NB4 (cell line): ENCODE data around the gene RNASE8.

Experiments used
- MYC ChIP-seq: IDR thresholded peaks from 2 replicates; pipeline ENCODE4 v1.6.1; 2011; ENCODE audit warnings: low read depth, low read length
- POLR2A ChIP-seq: IDR thresholded peaks from 2 replicates; pipeline ENCODE4 v1.6.1; 2011; ENCODE audit warnings: mild to moderate bottlenecking; ENCODE audit not compliant: insufficient read length; ENCODE audit errors: extremely low read depth
- TF ChIP-seq, protein P1 (sequence below): IDR thresholded peaks from one replicate; pipeline ENCODE4 v1.5.1; 2012; ENCODE audit warnings: low read depth, low read length
- TF ChIP-seq, protein P2 (sequence below): IDR thresholded peaks from 2 replicates; pipeline ENCODE4 v1.6.1; 2011; ENCODE audit warnings: low read depth, low read length

DNA sequence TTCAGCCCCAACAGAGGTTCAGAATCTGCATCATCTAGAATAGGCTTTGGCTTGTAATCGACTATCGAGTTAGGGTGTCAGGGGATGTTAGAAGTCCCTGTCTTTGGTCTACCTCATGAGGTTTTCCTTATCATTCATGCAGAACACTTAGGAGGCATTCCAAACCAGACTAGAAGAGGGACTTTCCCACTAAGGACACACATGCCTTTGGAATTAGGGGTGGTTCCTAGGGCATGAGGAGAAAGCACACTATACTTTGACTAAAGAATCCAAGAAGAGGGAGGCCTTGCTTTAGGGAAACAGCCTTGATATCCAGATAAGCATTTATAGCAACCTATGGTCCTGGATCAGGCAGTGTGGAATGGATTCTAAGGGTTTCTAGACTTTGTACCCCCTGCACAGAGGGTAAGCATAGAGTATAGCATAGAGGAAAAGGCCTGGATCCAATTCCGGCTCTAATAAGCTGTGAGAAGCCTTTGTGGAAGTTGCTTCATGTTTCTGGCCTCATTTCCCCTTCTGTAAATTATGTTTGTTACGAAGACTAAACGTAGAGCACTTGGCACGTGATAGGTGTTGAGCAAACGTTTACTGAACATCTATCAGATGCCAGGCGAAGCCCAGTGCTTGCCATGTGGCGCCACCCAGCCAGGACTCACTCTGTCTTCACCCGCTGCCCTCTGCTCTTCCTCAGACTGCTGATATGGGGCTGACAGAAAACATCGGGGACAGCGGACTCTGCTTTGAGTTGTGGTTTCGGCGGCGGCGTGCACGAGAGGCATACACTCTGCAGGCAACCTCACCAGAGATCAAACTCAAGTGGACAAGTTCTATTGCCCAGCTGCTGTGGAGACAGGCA lies 27.6 kb downstream of the RNASE8 start:
- TF ChIP-seq, protein P1, sequence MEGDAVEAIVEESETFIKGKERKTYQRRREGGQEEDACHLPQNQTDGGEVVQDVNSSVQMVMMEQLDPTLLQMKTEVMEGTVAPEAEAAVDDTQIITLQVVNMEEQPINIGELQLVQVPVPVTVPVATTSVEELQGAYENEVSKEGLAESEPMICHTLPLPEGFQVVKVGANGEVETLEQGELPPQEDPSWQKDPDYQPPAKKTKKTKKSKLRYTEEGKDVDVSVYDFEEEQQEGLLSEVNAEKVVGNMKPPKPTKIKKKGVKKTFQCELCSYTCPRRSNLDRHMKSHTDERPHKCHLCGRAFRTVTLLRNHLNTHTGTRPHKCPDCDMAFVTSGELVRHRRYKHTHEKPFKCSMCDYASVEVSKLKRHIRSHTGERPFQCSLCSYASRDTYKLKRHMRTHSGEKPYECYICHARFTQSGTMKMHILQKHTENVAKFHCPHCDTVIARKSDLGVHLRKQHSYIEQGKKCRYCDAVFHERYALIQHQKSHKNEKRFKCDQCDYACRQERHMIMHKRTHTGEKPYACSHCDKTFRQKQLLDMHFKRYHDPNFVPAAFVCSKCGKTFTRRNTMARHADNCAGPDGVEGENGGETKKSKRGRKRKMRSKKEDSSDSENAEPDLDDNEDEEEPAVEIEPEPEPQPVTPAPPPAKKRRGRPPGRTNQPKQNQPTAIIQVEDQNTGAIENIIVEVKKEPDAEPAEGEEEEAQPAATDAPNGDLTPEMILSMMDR = no peak
- no peak for TF ChIP-seq POLR2A
- TF ChIP-seq MYC = no peak
- TF ChIP-seq, protein P2, sequence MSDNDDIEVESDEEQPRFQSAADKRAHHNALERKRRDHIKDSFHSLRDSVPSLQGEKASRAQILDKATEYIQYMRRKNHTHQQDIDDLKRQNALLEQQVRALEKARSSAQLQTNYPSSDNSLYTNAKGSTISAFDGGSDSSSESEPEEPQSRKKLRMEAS = no peak
